GM08714 (cell line): ENCODE measurements around the gene AP1S1.
"Not testable (repeated sequence)": the region's sequence is repeated elsewhere in the genome, so short reads cannot be mapped to it uniquely, and the experiment has no call there.

ENCODE experiments used
- H3K4me3 ChIP-seq: fragments of 200-500 bp; sonication (Bioruptor generic); 2 replicates; pipeline ENCODE4 v1.5.1; 2014; ENCODE audit warnings: mild to moderate bottlenecking, low read length, inconsistent platforms
- ZNF274 ChIP-seq: IDR thresholded peaks from 2 replicates; pipeline ENCODE4 v1.6.1; 2012; ENCODE audit warnings: mild to moderate bottlenecking, low read depth, low read length

The AP1S1 gene

DNA sequence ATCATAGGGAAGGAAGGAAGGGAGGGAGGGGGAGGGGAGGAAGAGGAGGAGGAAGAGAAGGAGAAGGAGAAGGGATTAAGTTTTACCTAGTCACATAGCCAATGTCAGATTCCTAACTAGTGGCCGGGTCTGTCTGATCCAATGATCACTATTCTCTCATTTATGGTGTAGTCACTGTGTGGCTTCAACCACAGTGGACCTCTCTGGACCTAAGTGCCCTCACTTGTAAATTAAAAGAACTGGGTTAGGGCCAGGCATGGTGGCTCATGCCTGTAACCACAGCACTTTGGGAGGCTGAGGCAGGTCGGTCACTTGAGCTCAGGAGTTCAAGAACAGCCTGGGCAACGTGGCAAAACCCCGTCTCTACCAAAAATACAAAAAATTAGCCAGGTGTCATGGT, 34.0 kb upstream of the AP1S1 start:
- no peak overlapping the region for H3K4me3 ChIP-seq
- no peak for TF ChIP-seq ZNF274

DNA sequence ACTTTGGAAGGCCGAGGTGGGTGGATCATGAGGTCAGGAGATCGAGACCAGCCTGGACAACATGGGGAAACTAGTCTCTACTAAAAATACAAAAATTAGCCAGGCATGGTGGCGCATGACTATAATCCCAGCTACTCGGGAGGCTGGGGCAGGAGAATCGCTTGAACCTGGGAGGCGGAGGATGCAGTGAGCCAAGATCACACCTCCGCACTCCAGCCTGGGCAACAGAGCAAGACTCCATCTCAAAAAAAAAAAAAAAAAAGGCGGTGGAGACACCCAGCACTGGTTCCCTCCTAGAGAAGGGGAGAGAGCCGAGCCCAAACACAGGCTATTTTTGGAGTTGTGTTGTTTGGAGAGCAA, 32.7 kb upstream of the AP1S1 start:
- not testable (repeated sequence) for H3K4me3 ChIP-seq

DNA sequence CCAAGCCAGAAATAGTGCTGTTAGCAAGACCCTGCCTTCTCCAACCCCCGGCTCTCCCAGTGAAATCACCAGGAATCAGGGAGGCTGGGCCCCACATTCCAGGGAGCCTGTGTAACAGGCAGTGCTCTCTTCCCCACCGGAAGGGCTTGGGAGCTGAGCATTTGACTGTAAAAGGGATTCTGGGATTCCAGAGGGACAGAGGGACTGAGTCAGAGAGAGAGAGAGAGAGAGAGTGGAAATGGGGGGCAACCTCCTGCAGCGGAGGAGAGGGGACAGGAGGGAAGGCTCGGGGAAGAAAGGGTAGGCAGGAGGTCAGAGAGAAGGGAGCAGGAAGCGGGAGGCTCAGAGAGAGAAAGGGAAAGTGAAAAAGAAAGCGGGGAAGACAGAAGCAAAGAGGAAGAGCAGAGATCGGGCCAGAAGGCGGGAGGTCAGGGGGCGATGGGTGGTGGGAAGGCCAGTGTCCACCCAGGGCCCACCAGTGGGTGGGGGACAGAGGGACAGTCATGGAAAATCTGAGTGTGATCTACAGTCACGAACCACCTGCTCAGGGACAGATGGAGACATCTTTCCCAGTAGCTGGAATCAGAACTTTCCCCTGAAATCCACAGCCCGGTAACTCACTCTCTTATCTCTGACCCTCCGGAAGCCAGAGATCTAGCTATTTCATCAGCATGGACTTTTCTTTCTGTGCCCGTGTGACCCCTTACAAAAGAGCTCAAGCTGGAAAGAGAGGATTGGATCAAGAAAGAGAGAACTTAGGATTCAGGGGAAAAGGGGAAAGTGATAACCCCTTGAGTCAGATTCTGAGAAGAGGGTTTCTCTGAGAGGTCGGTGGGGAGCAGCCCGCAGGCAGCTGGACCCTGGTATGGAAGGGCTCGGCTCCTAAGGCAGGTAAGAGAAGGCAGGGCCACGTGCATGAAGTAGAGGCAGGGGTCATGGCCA, 32.0 kb upstream of the AP1S1 start:
- no peak for TF ChIP-seq ZNF274
- H3K4me3 ChIP-seq: peak overlapping the region; percentile 44; the same call in 1 of the 2 replicates

GRCh38 chr7:101122933-101123702, 31.2 kb upstream of the AP1S1 start:
- TF ChIP-seq ZNF274: no peak
- H3K4me3 ChIP-seq: no peak overlapping the region; the same call in 1 of the 2 replicates

DNA sequence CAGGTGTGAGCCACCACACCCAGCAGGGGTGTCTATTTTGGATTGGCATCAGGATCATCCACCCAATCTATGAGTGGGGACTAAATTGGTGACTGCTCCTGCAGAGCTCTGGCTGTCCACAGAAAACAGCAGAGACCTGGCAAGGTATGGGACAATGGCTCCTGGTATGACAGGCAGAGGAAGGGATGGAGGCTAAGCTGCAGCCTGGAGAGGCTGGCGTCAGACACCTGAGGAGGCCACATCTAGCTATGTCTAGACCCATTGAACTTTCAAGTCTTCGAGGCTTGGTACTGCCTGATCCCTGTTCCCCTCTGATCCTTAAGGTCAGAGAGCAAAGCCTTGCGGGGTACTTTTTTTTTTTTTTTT, 30.6 kb upstream of the AP1S1 start:
- TF ChIP-seq ZNF274: no peak
- no peak overlapping the region for H3K4me3 ChIP-seq

DNA sequence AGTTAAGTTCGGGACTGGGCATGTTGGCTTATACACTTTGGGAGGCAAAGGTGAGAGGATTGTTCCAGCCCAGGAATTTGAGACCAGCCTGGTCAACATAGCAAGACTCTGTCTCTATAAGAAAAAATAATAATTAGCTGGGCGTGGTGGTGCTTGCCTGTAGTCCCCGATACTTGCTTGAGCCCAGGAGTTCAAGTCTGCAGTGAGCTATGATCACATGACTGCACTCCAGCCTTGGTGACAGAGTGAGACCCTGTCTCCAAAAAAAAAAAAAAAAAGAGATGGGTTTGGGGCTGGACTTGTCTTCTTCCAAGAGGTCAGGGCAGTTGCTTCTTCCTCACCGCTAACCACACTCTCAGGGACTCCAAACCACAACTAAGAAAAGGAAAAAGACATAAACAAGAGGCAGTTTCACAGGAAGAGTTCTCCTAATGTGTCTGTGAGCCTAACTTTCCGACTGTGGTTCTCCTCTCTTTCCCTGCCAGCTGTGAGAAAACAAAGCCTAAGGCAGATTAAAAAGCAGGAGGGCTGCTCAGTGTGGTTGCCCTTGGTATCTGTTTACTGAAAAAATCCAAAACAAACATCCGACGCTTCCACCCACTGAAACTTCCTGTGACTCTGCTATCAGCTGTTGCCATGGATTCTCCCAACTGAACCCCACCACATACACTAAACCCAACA, 29.8 kb upstream of the AP1S1 start:
- H3K4me3 ChIP-seq: no peak overlapping the region
- TF ChIP-seq ZNF274: no peak

DNA sequence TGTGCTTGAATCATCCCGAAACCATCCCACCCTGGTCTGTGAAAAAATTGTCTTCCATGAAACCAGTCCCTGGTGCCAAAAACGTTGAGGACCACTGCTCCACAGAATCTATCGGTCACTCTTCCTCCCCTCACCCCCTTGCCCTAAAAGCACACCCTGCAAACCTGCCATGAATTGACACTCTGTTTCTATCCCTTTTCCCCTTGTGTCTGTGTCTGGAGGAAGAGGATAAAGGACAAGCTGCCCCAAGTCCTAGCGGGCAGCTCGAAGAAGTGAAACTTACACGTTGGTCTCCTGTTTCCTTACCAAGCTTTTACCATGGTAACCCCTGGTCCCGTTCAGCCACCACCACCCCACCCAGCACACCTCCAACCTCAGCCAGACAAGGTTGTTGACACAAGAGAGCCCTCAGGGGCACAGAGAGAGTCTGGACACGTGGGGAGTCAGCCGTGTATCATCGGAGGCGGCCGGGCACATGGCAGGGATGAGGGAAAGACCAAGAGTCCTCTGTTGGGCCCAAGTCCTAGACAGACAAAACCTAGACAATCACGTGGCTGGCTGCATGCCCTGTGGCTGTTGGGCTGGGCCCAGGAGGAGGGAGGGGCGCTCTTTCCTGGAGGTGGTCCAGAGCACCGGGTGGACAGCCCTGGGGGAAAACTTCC, 28.2 kb upstream of the AP1S1 start:
- no peak for TF ChIP-seq ZNF274
- H3K4me3 ChIP-seq: no peak overlapping the region

- no peak for TF ChIP-seq ZNF274
Measured at GRCh38 chr7:101126651-101127459, 27.4 kb upstream of the AP1S1 start, which contains the start of gene SERPINE1. SERPINE1 (plus strand) TSS chr7:101127104; CDS start chr7:101128394, 1,290 bp downstream.

GRCh38 chr7:101127460-101128039, 26.7 kb upstream of the AP1S1 start:
- no peak overlapping the region for H3K4me3 ChIP-seq
- no peak for TF ChIP-seq ZNF274

More at GRCh38 chr7:101126651-101127459, 27.4 kb upstream of the AP1S1 start, which contains the start of gene SERPINE1:
- H3K4me3 ChIP-seq: no peak within 1 kb of the TSS; the same call in 1 of the 2 replicates

GRCh38 chr7:101128040-101128834, 26.0 kb upstream of the AP1S1 start:
- H3K4me3 ChIP-seq: no peak overlapping the region
- no peak for TF ChIP-seq ZNF274

DNA sequence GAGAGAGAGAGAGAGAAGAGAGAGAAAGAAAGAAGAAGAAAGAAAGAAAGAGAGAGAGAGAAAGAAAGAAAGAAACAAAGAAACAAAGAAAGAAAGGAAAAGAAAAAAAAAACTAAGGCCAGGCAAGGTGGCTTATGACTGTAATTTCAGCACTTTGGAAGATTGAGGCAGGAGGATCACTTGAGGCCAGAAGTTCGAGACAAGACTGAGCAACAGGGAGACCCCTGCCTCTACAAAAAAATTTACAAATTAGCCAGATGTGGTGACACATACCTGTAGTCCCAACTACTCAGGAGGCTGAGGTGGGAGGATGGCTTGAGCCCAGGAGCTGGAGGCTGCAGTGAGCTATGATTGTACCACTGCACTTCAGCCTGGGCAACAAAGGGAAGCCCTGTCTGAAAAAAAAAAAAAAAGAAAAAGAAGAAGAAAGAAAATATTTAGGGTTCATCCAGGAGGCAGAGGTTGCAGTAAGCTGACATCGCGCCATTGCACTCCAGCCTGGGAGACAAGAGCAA, 24.6 kb upstream of the AP1S1 start:
- no peak overlapping the region for H3K4me3 ChIP-seq
- no peak for TF ChIP-seq ZNF274

DNA sequence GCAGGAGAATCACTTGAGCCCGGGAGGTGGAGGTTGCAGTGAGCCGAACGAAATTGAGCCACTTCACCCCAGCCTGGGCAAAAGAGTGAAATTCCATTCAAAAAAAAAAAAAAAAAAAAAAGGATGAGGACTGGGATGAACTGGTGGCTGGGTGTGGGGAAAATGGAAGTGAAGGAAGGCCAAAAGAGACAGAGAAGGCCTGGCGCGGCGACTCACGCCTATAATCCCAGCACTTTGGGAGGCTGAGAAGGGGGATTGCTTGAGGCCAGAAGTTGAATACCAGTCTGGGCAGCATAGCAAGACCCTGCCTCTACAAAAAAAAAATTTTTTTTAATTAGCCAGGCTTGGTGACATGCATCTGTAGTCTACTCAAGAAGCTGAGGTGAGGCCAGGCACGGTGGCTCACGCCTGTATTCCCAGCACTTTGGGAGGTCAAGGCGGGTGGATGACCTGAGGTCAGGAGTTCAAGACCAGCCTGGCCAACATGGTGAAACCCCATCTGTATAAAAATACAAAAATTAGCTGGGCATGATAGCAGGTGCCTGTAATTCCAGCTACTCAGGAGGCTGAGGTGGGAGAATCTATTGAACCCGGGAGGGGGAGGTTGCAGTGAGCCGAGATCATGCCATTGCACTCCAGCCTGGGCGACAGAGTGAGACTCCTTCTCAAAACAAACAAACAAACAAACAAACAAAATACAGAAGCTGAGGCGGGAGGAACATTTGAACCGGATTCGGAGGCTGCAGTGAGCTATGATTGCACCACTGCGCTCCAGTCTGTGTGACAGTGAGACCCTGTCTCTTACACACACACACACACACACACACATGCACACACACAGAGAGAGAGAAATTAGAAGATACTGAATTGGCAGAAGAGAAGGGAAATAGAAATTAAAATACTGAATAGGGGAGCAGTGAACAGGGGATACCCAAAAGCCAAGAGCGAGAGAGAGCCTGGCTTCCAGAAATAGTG, 21.4 kb upstream of the AP1S1 start:
- H3K4me3 ChIP-seq: not testable (repeated sequence)
